Stimulated activated CD4-positive, alpha-beta T cell treated with anti-CD3 and anti-CD28 coated beads, Interleukin-12 subunit alpha, Interleukin-12 subunit beta, amount 100 ng/mL, for 24 hours (primary cell): ENCODE results near the gene FAM168B.
A peak's percentile ranks its signal among the peaks of the same experiment; 100 is the strongest.
"Not testable (repeated sequence)": the region's sequence is repeated elsewhere in the genome, so short reads cannot be mapped to it uniquely, and the experiment has no call there.

ENCODE experiments used
- DNase-seq, 2 experiments: peaks; one replicate each; pipeline ENCODE4 v3.0.0-alpha.2; 2020; ENCODE audit warnings: low read depth in 2 of 2

FAM168B gene

DNA sequence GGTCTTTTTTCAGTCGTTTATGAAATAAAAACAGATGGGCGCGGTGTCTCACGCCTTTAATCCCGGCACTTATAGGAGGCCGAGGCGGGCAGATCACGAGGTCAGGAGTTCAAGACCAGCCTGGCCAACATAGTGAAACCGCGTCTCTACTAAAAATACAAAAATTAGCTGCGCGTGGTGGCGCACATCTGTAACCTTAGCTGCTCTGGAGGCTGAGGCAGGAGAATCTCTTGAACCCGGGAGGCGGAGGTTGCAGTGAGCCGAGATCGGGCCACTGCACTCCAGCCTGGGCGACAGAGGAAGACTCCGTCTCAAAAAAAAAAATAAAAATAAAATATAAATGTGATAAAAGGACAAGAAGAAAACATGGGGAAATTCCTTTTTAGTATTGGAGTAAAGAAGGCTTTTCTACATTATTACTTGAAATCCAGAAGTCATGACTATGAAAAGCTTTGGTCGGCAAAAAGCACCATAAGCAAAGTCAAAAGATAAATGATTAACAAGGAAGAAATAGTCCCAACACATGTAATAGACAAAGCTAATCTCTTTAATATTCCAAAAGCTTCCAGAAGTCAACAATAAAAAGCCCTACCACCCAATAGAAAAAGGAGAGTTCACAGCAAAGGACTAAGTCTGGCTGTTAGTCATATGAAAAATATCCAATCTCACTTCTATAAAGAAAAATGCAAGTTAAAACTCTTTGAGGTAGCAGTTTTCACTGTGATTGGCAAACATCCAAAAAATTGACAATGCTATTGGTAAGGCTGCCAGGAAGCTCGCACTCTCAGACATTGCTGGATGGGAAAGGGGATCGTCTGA lies 1.4 kb upstream of the FAM168B start:
- no peak for DNase-seq

DNA sequence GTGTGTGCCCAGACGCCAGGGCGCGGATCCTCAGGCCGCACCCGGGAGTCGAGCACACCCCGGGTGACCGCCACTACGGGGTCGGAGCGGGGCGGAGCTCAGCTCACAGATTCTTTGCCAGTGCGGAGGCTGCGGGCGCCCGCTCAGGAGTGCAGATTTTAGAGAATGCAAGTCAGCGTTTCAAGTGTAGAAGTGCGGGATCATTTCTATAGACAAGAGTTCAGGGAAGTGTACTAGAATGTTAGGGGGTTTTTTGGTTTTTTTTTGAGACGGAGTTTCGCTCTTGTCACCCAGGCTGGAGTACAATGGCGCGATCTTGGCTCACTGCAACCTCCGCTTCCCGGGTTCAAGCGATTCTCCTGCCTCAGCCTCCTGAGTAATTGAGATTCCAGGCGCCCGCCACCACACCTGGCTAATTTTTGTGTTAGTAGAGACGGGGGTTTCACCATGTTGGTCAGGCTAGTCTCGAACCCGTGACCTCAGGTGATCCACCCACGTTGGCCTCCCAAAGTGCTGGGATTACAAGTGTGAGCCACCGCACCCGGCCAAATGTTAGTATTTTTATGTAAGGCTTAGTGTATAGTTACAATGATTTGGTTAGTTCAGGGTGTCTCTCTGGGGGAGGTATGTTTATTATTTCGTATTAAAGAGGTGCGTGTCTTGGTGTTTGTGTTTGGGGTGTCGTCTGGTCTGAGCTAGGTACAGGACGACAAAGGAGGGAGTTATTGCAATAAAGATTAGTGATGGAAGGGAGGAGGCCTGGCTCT lies 619 bp upstream of the FAM168B start:
- peak in 1 of 2 experiments; percentile 24 for DNase-seq

DNA sequence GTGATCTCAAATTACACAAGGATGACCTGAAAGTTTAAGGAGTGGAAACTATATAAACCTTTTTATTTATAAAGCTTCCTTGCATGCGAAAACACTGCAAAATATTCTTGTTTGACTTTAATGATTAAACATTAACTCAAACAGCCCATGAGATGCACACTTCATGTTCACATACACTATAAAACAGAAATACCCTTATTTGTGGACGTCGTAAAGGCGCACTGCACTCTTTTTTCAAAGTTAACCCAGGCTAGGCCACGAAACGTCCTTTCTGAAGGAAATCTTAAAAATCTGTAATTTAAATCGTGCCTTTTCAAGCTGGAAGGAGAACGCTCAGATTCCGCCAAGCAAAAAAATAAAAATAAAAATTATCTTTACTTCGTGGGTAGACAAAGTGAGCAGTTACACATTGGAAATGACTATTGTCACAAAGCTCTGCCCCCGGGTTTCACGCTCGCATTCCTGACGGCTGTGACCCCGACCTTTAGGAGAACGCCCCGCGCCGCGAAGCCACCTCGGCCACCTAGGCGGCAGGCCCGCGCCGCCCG lies 728 bp downstream of the FAM168B start:
- no peak for DNase-seq

DNA sequence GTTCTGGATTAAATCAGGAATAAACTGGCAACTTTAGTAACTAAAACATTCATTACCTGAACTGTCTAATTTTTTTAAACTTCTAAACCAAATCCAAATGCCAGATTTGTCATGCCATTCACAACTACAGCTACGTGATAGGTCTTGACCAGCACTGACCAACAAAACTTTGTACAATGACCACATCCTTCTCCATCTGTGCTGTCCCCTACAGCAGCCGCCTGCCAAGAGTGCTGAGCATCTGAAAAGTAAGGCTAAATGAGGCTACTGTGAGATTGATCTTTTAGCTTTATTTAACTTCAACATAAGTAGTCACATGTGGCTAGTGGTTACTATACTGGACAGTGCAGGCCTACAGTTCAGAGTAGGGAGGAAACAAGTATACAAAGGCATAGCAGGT lies 7.6 kb downstream of the FAM168B start:
- DNase-seq, result no peak

DNA sequence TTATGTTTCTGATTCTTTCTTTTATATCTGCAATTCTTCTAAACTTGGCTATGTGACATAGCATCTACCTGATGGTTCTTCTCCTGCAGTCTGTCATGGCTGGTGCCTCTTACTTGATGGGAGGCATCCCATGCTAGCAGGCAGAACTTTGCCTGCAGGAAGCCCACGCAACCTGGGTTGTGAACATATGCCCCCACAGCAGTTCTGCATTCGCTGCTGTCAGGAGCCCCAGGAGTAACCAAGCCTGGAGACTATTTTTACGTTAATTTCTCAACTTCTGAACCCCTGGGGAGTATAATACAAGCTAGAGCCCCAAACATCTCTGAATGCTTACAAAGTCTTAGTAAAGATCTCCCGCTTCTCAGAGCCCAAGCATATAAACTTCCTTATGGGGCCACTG lies 12.1 kb downstream of the FAM168B start:
- DNase-seq, result no peak

DNA sequence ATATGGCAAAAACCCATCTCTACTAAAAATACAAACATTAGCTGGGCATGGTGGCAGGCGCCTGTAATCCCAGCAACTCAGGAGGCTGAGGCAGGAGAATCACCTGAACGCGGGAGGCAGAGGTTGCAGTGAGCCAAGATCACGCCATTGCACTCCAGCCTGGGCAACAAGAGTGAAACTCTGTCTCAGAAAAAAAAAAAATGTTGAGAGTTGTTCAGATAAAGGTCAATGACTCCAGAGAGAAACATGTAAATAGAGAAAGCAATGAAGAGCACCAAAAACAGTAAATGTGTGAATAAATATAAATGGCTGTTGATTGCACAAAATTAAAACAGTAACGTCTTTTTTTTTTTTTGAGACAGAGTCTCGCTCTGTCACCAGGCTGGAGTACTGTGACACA lies 13.3 kb downstream of the FAM168B start:
- DNase-seq, result not testable (repeated sequence)

DNA sequence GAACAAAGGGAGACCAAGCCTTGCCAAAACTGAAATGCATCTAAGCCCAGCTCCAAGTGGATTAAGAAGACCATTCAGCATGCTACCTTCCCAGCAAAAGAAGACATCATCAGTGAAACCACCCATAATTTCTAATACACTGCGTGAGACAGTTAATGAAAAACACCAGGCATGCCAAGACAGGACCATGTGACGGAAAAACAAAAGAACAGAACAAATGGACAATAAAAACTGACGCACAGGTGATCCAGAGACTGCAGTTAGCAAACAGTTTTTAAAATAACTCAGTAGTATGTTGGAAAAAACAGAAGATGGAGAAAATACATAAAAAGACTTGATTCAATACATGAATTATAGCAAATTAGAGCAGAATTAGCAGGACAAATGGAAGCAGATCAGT lies 15.3 kb downstream of the FAM168B start:
- DNase-seq, result no peak

DNA sequence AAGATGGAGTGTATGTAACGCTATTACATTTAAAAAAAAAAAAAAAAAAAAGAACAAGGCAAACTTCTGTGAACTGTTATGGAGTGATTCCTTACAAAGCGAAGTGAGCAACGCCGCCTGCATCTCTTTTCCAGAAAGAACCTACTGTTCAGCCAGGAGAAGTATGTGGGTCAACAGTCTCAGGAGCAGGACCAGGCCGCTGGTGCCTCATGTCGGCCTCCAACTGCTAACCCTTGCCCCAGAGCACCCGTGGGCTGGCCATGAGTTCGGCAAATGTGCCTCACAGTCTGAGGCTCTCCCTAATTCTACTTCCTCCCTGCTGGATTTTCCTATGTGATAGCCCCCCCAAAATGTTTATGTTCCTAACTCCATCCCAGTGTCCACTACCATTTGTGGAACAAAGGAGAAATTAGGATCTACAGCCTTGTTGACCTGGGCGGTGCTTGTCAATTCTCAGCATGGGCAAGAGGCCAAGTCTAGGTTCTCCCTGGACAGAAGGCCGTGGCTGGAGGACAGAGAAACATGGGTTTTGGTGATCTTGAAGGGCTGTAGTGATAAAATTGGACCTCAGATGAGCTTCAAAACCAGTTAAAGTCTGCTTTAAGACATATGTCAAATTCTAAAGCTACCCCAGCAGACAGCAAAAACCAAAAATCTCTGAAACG lies 15.9 kb downstream of the FAM168B start:
- DNase-seq, result no peak

DNA sequence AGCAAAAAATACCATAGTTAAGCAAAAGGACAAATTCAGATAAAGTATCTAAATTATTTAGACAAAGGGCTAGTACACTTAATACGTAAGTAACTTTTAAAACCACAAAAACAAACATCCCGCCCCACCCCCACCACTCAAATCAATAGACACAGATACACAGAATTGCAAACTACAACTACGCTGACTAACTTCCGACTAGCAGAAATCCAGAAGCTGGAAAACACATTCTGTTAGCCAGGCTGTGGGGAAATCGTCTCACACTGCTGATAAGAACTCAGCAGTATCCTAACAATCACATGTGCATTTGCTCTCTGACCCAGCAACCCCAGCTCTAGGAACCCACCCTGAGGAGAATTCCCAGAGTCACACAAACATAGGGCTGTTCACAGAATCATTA lies 16.6 kb downstream of the FAM168B start:
- no peak for DNase-seq

DNA sequence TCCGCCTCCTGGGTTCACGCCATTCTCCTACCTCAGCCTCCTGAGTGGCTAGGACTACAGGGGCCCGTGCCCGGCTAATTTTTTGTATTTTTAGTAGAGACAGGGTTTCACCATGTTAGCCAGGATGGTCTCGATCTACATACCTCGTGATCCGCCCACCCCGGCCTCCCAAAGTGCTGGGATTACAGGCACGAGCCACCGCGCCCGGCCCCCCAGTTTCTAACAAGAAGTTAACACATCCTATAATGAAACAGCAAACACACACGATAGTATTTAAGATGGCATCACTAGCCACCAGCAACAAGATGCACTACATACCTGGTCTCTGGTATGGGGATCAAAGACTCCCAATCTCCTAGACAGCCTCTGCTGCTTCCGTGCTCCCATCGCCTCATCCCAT lies 17.7 kb downstream of the FAM168B start:
- DNase-seq, result not testable (repeated sequence)

DNA sequence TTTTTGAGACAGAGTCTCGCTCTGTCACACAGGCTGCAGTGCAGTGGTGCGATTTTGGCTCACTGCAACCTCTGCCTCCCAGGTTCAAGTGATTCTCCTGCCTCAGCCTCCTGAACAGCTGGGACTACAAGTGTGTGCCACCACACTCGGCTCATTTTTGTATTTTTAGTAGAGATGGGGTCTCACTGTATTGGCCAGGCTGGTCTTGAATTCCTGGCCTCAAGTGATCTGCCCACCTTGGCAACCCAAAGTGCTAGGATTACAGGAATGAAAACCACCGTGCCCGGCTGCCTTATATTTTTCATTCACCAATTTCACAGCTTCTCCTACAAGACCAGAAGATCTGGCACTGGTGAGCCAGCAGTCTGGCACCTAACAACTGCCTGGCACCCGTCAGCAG lies 25.1 kb downstream of the FAM168B start:
- DNase-seq, result not testable (repeated sequence)

DNA sequence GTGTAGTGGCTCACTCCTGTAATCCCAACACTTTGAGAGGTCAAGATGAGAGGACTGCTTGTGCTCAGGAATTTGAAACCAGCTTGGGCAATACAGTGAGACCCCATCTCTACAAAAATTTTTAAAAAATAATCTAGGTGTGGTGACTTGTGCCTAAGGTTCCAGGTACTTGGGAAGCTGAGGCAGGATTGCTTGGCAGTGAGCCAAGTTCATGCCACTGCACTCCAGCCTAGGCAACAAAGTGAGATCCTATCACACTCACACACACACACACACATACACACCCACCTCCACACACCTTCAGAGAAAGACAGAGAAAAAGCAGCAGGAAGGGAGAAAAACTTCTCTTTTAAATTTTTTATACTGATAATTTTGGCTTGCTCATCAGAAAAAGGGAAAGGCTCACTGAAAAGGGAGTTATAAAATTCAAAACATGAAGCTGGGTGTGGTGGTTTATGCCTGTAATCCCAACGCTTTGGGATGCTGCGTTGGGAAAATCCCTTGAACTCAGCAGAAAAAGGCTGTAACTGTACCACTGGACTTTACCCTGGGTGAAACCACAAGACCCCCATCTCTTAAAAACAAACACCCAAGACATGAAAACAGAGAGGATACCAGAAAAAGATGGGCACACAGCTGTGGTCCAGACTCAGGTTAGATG lies 25.7 kb downstream of the FAM168B start:
- no peak for DNase-seq

DNA sequence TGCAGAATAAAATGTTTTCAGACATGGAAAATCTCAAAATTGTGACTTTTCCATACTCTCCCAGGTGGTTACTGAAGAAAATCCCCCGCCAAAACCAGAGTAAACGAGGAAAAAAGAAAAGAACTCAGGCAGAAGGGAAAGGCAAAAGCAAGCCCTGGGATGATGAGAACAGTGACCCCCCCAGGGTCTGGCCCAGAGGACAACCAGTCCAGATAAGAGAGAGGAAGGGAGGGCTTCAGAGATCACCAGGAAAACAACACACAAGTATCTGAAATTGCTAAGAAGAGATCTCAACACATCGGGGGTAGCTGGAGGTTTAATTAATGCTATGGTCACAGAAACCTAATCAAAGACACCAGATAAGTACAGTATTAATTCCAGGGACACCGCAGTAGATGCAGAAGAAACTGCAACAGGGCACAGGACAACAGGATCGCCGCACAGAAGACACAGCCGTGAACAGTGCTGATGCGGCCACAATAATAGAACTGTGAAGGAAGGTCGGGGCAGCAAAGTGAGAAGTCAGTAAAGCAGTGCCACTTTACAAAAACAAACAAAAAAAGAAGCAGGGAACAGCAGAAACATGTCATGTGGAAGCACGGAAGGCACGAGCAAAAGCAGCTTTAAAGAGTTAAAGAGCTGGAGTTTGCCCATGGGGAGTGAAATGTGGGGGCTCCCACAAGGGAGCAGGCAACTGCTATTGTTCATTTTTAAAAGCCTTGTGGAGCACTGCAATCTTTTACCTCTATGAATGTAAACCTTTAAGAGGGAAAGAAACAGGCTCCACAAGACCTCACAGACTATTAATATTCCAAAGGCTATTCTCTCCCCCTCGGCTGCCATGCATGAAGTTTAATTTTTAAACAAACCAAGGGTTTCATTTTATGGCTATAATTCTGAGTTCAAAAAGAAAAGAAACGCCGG lies 28.4 kb downstream of the FAM168B start:
- no peak for DNase-seq

DNA sequence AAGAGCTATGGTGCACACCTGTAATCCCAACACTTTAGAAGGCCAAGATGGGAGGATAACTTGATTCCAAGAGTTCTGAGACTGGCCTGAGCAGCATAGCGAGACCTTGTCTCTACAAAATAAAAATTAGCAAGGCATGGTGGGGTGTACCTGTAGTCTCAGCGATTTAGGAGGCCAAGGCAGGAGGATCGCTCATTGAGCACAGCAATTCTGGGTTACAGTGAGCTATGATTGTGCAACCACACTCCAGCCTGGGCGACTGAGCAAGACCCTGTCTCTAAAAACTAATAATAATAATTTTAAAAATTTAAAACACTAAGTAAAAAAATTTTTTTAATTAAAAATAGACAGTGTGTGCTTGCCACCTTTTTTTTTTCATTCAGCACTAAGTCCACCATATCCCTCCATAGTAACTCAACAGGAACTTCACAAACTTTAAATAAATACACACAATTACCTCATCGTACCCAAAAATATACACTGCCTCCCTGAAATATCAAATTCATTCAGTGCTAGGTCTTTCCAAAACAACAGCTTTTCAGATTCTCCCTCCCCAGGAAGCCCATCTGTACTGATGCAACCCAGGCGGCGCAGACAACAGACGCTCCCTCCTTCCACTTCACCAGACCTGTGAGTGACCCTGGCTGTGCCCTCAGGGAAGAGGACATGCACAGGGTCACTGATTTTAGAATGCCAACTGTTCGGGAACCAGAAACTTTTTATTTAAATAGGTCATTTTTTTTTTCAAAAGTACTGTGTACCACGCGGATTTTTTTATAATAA lies 29.6 kb downstream of the FAM168B start:
- DNase-seq, result no peak

DNA sequence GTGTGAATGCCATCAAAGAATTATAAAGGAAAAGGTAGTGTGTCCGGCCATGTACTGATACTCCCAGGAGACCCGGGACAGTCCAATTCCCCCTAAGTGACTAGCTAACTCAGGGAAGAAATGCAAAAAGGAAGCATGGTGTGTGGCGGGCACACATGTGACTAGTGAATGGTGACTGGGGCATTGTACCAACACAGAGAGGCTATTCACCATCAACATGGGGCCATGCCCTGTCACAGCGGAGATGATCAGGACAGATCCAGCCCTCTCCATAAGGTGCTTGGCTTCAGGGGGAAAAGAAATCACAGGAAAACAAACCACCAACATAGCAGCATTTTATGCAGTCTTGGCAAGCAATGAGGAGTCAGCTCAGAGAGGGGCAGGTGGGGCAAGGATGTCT lies 34.3 kb downstream of the FAM168B start:
- no peak for DNase-seq

DNA sequence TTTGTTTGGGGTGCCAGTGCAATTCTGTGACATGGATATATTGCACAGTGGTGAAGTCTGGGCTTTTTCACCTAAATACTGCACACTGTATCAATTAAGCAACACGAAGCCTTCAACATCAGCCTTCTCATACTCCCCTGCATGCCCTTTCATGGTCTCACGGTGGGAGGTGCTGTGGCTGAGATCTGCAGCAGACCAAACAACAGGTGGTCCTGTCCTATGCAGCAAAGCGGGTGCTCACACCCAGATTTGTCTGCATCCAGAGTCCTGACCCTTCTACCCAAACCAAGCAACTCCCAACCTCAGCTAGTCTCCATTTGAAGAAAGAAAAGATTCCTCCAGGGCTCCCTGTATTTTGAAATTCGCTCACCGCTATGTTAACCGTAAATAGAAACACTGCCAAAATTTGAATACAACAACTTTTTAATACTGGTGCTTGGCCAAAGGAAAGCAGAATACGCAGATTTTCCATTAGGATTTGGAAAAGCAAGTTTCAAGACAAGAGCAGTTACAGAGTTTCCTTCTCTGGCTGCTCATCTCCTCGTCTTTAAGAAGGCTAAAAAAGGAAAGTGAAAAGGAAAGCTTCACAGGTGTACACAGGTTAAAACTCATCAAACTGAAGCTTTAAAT lies 34.9 kb downstream of the FAM168B start:
- DNase-seq, result no peak

DNA sequence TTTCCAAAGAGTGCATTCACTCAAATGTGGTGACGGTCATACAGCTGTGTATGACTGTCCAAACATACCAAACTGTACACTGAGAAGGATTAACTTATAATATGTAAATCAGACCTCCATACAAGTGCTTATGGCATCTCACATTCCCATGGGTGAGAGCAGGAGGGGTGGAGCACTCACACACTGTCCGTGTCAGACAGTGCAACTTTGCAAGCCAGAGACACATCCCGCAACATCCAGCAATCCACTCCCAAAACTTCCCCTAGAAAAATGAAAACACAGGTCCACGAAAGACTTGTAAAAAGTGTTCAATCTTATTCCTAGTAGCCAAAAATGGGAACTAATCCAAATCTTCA lies 36.4 kb downstream of the FAM168B start:
- DNase-seq, result no peak

DNA sequence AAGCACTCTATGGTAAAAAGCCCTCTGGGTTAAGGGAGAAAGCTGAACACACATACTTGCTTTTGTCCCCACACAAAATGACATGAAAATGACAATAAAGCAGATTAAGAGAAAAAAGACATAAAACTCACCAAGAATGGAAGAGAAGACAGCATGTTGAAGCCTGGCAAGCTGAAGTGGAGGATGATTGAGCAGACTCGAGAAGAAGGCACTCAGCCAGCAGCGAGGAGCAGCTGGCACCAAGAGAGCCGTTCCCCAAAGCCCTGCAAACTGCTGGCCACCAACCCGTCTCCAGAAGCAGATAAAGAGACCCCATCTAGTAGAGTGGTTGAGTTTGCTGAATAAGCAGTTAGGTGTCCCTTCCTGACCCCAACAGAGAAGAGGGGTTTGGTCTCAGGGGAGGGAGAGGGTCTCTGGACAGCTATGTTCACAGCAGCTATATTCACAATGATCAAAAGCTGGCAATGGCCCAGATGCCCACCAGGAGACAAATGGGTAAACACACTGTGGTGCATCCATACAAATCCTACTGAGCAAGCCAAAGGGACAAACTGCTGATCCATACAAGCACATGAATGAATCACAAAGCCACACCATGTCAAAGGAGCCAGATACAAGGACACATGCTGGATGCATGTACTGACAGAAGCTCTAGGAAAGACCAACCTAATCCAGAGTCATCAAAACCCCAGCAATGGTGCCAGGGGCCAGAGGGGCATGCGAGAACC lies 36.9 kb downstream of the FAM168B start:
- DNase-seq, result no peak
